Measurements from ENCODE around the gene AHNAK. TPM values are rescaled to one million over a fixed set of nuclear protein-coding genes. Genes with fewer than 3 reads are reported as not detected.

The AHNAK gene
- polyA plus RNA-seq, 2 of the 4 experiments (the other 2 are of a cell fraction) = 43.3 to 82.0 TPM

DNA sequence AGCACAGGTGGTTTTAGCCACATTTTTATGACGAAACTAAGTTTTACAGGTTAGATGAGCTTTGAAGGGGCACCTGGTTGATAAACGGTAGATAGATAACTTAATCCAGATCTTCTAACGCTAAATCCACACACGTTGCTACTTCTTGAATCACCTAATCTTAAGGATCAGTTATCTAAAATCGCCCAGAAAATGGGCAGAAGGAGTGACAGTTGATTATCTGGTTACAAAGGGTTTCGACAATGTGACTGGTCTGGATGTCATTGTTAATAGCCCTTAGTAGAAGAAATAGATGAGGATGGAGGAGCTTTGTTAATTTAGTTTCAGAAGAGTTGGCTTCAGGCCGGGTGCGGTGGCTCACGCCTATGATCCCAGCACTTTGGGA lies 84.1 kb downstream of the AHNAK start:
- Histone ChIP-seq H3K9me3 (no peaks in the 10 kb centered on the region), H3K4me1 (peaks cover 31% of the 10 kb centered on the region), H3K27ac (peak overlapping the region in 1 of 2 experiments; percentile 43; a peak in 3 of 6 replicates), H3K4me2 (peak overlapping the region; percentile 34), H3K4me3 (no peak overlapping the region)
- TF ChIP-seq CBX8 (IDR thresholded peaks at IDR 0.05) (no peak), CHD2 (IDR thresholded peaks at IDR 0.05; ENCODE audit: low read length, partially characterized antibody) (no peak), ZC3H11A (IDR thresholded peaks at IDR 0.05) (no peak), EP300 (IDR thresholded peaks at IDR 0.05) (no peak), ESRRA (IDR thresholded peaks at IDR 0.05; ENCODE audit: borderline replicate concordance, low read length) (no peak), NPAS2 (CRISPR knock-in tag; IDR thresholded peaks at IDR 0.05; ENCODE audit: borderline replicate concordance) (no peak), CBX2 (IDR thresholded peaks at IDR 0.05; ENCODE audit: borderline replicate concordance, low read depth) (no peak), KDM5A (IDR thresholded peaks at IDR 0.05) (no peak), TP53 (CRISPR knock-in tag; IDR thresholded peaks at IDR 0.05) (no peak), HDAC2 (IDR thresholded peaks at IDR 0.05) (no peak), POLR2A (IDR thresholded peaks at IDR 0.05; ENCODE audit: low read length) (no peak), KDM1A (IDR thresholded peaks at IDR 0.05; ENCODE audit: low read depth) (no peak), GATA3 (IDR thresholded peaks at IDR 0.05; ENCODE audit: borderline replicate concordance) (no peak), JUN (IDR thresholded peaks at IDR 0.05) (no peak)
- TF ChIP-seq, protein P1, sequence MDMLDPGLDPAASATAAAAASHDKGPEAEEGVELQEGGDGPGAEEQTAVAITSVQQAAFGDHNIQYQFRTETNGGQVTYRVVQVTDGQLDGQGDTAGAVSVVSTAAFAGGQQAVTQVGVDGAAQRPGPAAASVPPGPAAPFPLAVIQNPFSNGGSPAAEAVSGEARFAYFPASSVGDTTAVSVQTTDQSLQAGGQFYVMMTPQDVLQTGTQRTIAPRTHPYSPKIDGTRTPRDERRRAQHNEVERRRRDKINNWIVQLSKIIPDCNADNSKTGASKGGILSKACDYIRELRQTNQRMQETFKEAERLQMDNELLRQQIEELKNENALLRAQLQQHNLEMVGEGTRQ (IDR thresholded peaks at IDR 0.05) = no peak
- TF ChIP-seq, protein P2, sequence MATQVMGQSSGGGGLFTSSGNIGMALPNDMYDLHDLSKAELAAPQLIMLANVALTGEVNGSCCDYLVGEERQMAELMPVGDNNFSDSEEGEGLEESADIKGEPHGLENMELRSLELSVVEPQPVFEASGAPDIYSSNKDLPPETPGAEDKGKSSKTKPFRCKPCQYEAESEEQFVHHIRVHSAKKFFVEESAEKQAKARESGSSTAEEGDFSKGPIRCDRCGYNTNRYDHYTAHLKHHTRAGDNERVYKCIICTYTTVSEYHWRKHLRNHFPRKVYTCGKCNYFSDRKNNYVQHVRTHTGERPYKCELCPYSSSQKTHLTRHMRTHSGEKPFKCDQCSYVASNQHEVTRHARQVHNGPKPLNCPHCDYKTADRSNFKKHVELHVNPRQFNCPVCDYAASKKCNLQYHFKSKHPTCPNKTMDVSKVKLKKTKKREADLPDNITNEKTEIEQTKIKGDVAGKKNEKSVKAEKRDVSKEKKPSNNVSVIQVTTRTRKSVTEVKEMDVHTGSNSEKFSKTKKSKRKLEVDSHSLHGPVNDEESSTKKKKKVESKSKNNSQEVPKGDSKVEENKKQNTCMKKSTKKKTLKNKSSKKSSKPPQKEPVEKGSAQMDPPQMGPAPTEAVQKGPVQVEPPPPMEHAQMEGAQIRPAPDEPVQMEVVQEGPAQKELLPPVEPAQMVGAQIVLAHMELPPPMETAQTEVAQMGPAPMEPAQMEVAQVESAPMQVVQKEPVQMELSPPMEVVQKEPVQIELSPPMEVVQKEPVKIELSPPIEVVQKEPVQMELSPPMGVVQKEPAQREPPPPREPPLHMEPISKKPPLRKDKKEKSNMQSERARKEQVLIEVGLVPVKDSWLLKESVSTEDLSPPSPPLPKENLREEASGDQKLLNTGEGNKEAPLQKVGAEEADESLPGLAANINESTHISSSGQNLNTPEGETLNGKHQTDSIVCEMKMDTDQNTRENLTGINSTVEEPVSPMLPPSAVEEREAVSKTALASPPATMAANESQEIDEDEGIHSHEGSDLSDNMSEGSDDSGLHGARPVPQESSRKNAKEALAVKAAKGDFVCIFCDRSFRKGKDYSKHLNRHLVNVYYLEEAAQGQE (IDR thresholded peaks at IDR 0.05) = no peak
- TF ChIP-seq, protein P3, sequence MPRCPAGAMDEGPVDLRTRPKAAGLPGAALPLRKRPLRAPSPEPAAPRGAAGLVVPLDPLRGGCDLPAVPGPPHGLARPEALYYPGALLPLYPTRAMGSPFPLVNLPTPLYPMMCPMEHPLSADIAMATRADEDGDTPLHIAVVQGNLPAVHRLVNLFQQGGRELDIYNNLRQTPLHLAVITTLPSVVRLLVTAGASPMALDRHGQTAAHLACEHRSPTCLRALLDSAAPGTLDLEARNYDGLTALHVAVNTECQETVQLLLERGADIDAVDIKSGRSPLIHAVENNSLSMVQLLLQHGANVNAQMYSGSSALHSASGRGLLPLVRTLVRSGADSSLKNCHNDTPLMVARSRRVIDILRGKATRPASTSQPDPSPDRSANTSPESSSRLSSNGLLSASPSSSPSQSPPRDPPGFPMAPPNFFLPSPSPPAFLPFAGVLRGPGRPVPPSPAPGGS (IDR thresholded peaks at IDR 0.05) = no peak
- TF ChIP-seq, protein P4, sequence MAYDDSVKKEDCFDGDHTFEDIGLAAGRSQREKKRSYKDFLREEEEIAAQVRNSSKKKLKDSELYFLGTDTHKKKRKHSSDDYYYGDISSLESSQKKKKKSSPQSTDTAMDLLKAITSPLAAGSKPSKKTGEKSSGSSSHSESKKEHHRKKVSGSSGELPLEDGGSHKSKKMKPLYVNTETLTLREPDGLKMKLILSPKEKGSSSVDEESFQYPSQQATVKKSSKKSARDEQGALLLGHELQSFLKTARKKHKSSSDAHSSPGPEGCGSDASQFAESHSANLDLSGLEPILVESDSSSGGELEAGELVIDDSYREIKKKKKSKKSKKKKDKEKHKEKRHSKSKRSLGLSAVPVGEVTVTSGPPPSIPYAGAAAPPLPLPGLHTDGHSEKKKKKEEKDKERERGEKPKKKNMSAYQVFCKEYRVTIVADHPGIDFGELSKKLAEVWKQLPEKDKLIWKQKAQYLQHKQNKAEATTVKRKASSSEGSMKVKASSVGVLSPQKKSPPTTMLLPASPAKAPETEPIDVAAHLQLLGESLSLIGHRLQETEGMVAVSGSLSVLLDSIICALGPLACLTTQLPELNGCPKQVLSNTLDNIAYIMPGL (CRISPR knock-in tag; IDR thresholded peaks at IDR 0.05; ENCODE audit: borderline replicate concordance) = no peak
- TF ChIP-seq, protein P5, sequence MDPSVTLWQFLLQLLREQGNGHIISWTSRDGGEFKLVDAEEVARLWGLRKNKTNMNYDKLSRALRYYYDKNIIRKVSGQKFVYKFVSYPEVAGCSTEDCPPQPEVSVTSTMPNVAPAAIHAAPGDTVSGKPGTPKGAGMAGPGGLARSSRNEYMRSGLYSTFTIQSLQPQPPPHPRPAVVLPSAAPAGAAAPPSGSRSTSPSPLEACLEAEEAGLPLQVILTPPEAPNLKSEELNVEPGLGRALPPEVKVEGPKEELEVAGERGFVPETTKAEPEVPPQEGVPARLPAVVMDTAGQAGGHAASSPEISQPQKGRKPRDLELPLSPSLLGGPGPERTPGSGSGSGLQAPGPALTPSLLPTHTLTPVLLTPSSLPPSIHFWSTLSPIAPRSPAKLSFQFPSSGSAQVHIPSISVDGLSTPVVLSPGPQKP (IDR thresholded peaks at IDR 0.05; ENCODE audit: low read depth, low read length) = no peak
- 84% methylated on average over 9 of the region's 9 CpGs for WGBS (ENCODE audit: missing lambda C conversion rate)
- ChIA-PET POLR2A (no interaction called here), CTCF (interaction anchor here (1.1 to 2.2 kb wide), 5 partner anchors 26 to 98 kb away, joined by 3 to 10 read pairs (median 4); no protein-coding TSS in a partner anchor)
- DNase-seq (ENCODE audit: low read depth in 1 of 2, low spot score in 1 of 2) (no peak), ATAC-seq (no peak), FAIRE-seq (no peak)

Measured in A549 (cell line).